Activated T-cell treated with anti-CD3 and anti-CD28 coated beads, Interleukin-2, amount 50 U/mL, for 72 hours (primary cell): ENCODE data around the gene GARIN3. TPM values are rescaled to one million over a fixed set of nuclear protein-coding genes. Genes with fewer than 3 reads are reported as not detected.

Experiments
- ATAC-seq, 2 donors: fragments of 150-1000 bp; cut with Tn5 transposase; replicated peaks in 1 of 2; 2 replicates each; pipeline ENCODE4 v1.10.0; 2021; ENCODE audit warnings: moderate library complexity in 2 of 2, mild to moderate bottlenecking in 1 of 2
- DNase-seq, 2 donors: peaks; one replicate each; pipeline ENCODE4 v3.0.0; 2021 to 2022; ENCODE audit warnings: mixed read lengths in 1 of 2
- H3K27ac Mint-ChIP-seq: one replicate; pipeline ENCODE4 v1.8.0; 2022; ENCODE audit warnings: mild to moderate bottlenecking, moderate library complexity, mixed read lengths
- H3K27me3 Mint-ChIP-seq: one replicate; pipeline ENCODE4 v1.8.0; 2022; ENCODE audit warnings: low read depth, mixed read lengths
- H3K36me3 Mint-ChIP-seq, 2 donors: one replicate each; pipeline ENCODE4 v1.8.0; 2022; ENCODE audit warnings: mixed read lengths in 2 of 2, mild to moderate bottlenecking in 1 of 2; ENCODE audit not compliant: insufficient read depth in 2 of 2
- H3K4me1 Mint-ChIP-seq: one replicate; pipeline ENCODE4 v1.8.0; 2022; ENCODE audit warnings: low read depth, mixed read lengths
- H3K4me3 Mint-ChIP-seq, 2 donors: one replicate each; pipeline ENCODE4 v1.8.0; 2022; ENCODE audit warnings: mild to moderate bottlenecking in 2 of 2, mixed read lengths in 2 of 2, moderate library complexity in 2 of 2
- H3K9me3 Mint-ChIP-seq, 2 donors: one replicate each; pipeline ENCODE4 v1.8.0; 2022; ENCODE audit warnings: mixed read lengths in 2 of 2
- total RNA-seq, 2 donors: library from RNA; stranded (reverse); gene quantifications; one replicate each; pipeline ENCODE4 v1.2.3, GENCODE V29; 2022

GARIN3 gene
- total RNA-seq, 2 donors from 2014 or later, result 0.22 to 0.39 TPM

DNA sequence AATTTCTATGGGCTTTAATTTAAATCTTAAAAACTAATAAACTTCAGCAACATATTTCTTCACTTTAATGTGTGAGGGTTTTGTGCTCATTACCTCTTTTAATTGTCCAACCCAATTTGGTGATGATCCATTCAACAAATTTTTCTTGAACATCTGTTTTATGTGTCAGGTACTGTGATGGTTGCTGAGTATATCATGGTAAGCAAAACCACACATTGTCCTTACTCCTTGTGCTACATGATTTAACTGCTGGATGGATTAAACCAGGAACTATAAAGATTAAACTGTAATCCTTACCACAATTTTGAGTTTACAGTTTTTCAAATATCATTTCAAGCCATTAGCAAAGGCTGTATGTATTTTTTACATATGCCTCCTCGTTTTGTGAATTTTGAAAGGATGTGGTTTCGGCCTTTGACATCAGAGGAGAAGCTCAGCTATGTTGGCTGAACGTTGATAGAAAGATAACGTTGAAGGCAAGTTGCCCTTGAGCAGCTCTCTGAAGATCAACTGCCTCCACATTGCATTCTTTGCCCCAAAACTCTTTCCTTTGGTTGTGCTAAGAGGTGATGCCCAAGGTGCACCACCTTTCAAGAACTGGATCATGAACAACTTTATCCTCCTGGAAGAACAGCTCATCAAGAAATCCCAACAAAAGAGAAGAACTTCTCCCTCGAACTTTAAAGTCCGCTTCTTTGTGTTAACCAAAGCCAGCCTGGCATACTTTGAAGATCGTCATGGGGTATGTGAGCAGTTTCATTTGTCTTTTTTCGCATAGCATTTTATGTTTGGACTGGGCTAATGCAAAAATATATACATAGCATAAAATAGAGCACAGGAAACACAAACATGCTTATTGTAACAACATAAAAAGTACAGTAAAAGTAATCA lies 14.6 kb upstream of the GARIN3 start, which contains the start of gene ITK:
Gene ITK, plus strand, starts transcription at position 467 of the 891 bp plus-strand sequence. Its CDS starts 138 bp downstream, at position 605.
- Mint-ChIP-seq H3K4me3 (peak within 1 kb of the TSS; percentile 81 to 100), H3K27me3 (no peaks in the 10 kb centered on the region), H3K36me3 (peaks cover 19 to 52% of the 10 kb centered on the region in 2 donors), H3K9me3 (peaks cover 3 to 4% of the 10 kb centered on the region in 2 donors), H3K27ac (peak within 1 kb of the TSS; percentile 100), H3K4me1 (peaks cover 55% of the 10 kb centered on the region)
- peak; percentile 36 to 48 for DNase-seq
- peak; percentile 66 to 69 for ATAC-seq

DNA sequence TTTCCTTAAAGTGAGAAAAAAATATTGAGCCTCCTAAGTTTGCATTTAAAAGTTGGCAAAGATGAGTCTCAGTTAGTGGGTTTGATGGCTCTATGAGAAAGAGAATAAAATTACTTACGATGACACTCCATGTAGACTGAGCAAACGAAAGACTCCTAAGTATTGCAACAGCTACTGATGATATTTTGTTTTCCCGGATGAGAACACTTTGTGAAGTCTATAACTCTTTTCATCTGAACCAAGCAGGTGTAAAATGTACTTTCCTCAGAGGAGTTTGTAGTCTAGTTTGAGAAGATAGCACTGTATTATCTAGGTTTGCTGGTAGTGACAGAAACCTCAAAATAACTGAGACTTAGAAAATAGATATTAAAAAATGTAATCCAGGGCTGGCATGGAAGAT lies 12.9 kb upstream of the GARIN3 start:
- peak overlapping the region; percentile 81 to 100 for H3K4me3 Mint-ChIP-seq
- peak overlapping the region; percentile 100 for H3K27ac Mint-ChIP-seq
- peaks cover 65% of the 10 kb centered on the region for H3K4me1 Mint-ChIP-seq
- no peaks in the 10 kb centered on the region for H3K27me3 Mint-ChIP-seq
- DNase-seq, result no peak
- ATAC-seq, result peak; percentile 14 to 18
- H3K36me3 Mint-ChIP-seq, result peaks cover 13 to 39% of the 10 kb centered on the region in 2 donors
- peaks cover 3 to 4% of the 10 kb centered on the region in 2 donors for H3K9me3 Mint-ChIP-seq

- peaks cover 3 to 4% of the 10 kb centered on the region in 2 donors for H3K9me3 Mint-ChIP-seq
- peak overlapping the region; percentile 100 for H3K27ac Mint-ChIP-seq
- H3K4me1 Mint-ChIP-seq, result peaks cover 72% of the 10 kb centered on the region
- ATAC-seq, result peak; percentile 71 to 75
- peaks cover 8 to 30% of the 10 kb centered on the region in 2 donors for H3K36me3 Mint-ChIP-seq
- peak overlapping the region; percentile 81 to 100 for H3K4me3 Mint-ChIP-seq
- H3K27me3 Mint-ChIP-seq, result no peaks in the 10 kb centered on the region
- DNase-seq, result peak in 1 of 2 donors; percentile 58
Observed at GRCh38 chr5:157177953-157178352, 11.9 kb upstream of the GARIN3 start.

DNA sequence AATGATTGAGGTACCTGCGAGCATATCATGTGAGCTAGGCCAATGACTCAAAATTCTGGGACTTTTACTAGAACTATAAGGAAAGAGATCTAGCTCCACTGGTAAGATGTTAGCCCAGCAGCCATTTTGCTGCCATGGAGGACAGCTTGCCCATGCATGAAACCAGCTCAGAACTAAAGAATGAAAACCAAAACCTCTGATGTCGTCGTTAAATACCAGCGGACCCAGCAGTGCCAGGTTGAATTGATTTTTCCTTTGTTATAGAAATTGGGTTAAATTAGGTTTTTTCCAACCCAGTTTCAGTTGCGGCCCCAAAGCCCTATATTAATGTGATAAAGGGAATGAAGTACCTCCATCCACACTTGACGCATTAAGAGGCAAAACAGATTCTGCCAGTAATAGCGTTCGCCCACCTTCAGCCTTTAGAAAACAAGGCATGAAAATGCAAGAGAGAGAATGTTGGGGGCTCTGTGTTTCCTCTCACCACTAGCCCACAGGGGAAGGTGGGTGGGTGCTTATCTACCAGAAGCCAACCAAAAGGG lies 9.1 kb upstream of the GARIN3 start:
- ATAC-seq (no peak), DNase-seq (no peak)
- Mint-ChIP-seq H3K27me3 (no peaks in the 10 kb centered on the region), H3K4me3 (peak overlapping the region; percentile 61 to 68), H3K36me3 (peaks cover 8 to 19% of the 10 kb centered on the region in 2 donors), H3K9me3 (peaks cover 8 to 9% of the 10 kb centered on the region in 2 donors), H3K27ac (peak overlapping the region; percentile 94), H3K4me1 (peaks cover 96% of the 10 kb centered on the region)

GRCh38 chr5:157172403-157172802 lies 6.3 kb upstream of the GARIN3 start:
- ATAC-seq (peak; percentile 96 to 97), DNase-seq (peak; percentile 89 to 91)
- peak overlapping the region; percentile 75 to 77 for H3K4me3 Mint-ChIP-seq
- H3K36me3 Mint-ChIP-seq, result peaks cover 10 to 13% of the 10 kb centered on the region in 2 donors
- peaks cover 5% of the 10 kb centered on the region in 2 donors for H3K9me3 Mint-ChIP-seq
- H3K27me3 Mint-ChIP-seq, result no peaks in the 10 kb centered on the region
- peak overlapping the region; percentile 96 for H3K27ac Mint-ChIP-seq
- H3K4me1 Mint-ChIP-seq, result peaks cover 96% of the 10 kb centered on the region

GRCh38 chr5:157168286-157168685 lies 2.2 kb upstream of the GARIN3 start:
- ATAC-seq (no peak), DNase-seq (no peak)
- peak overlapping the region; percentile 77 to 85 for H3K4me3 Mint-ChIP-seq
- H3K9me3 Mint-ChIP-seq, result peaks cover 5% of the 10 kb centered on the region in 2 donors
- H3K36me3 Mint-ChIP-seq, result peaks cover 10 to 12% of the 10 kb centered on the region in 2 donors
- no peaks in the 10 kb centered on the region for H3K27me3 Mint-ChIP-seq
- H3K4me1 Mint-ChIP-seq, result peaks cover 91% of the 10 kb centered on the region
- peak overlapping the region; percentile 1 for H3K27ac Mint-ChIP-seq

DNA sequence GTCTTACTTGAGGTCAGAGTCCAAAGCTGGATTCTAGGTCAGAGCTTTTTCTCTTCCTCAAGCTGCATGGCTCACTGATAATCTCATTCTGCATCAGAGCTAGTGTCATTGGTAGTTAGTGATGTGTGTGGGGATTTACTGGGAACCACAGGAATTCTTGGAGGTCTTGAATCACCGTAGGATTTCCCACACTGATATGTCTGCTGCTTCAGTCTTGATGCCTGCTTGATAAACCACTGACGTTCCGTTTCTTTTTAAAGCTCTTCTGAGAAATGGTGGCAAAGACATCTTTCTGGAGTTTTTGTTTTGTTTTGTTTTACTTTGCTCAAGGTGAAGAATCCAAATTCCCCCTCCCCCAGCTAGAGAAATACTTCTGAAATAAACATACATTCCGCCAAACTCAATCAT lies 1.2 kb upstream of the GARIN3 start:
- ATAC-seq, result peak; percentile 80 to 83
- DNase-seq, result no peak
- H3K9me3 Mint-ChIP-seq, result peaks cover 5% of the 10 kb centered on the region in 2 donors
- peak overlapping the region; percentile 97 for H3K27ac Mint-ChIP-seq
- H3K27me3 Mint-ChIP-seq, result no peaks in the 10 kb centered on the region
- H3K4me1 Mint-ChIP-seq, result peaks cover 90% of the 10 kb centered on the region
- H3K36me3 Mint-ChIP-seq, result peaks cover 10 to 12% of the 10 kb centered on the region in 2 donors
- peak overlapping the region; percentile 77 to 85 for H3K4me3 Mint-ChIP-seq

DNA sequence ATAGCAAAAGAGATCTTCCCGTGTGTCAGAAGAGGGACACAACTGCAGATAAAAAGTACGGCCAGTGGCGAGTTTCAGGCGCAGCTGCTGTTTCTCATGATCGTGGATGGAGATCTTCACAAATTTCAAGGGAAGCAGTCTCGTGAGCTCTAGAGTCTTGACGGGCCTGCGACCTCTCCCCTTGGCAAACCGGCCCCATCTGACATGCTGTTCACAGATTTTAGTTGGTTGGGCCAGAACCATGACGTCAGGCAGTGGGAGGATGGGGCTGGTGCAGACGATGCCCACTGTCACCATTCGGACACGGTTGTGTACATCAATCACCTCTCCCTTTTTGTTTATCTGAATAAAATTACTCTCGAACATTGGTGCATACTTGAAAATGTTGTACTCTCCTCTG lies 396 bp downstream of the GARIN3 start:
- H3K4me1 Mint-ChIP-seq, result peaks cover 84% of the 10 kb centered on the region
- DNase-seq, result no peak
- H3K9me3 Mint-ChIP-seq, result peaks cover under 1% of the 10 kb centered on the region in 2 donors
- H3K4me3 Mint-ChIP-seq, result peak overlapping the region; percentile 77 to 85
- no peak overlapping the region for H3K27ac Mint-ChIP-seq
- H3K27me3 Mint-ChIP-seq, result no peaks in the 10 kb centered on the region
- peaks cover 6 to 8% of the 10 kb centered on the region in 2 donors for H3K36me3 Mint-ChIP-seq
- ATAC-seq, result no peak

- H3K9me3 Mint-ChIP-seq, result no peaks in the 10 kb centered on the region
- H3K27me3 Mint-ChIP-seq, result no peaks in the 10 kb centered on the region
- H3K36me3 Mint-ChIP-seq, result peaks cover 4% of the 10 kb centered on the region in 2 donors
- peaks cover 84% of the 10 kb centered on the region for H3K4me1 Mint-ChIP-seq
- ATAC-seq (no peak), DNase-seq (no peak)
- H3K27ac Mint-ChIP-seq, result no peak overlapping the region
- H3K4me3 Mint-ChIP-seq, result peak overlapping the region in 1 of 2 donors; percentile 12
Observed at GRCh38 chr5:157165261-157165660, 803 bp downstream of the GARIN3 start.

- ATAC-seq, result peak in 1 of 2 donors; percentile 22
Observed at GRCh38 chr5:157164521-157164920, 1.5 kb downstream of the GARIN3 start.

DNA sequence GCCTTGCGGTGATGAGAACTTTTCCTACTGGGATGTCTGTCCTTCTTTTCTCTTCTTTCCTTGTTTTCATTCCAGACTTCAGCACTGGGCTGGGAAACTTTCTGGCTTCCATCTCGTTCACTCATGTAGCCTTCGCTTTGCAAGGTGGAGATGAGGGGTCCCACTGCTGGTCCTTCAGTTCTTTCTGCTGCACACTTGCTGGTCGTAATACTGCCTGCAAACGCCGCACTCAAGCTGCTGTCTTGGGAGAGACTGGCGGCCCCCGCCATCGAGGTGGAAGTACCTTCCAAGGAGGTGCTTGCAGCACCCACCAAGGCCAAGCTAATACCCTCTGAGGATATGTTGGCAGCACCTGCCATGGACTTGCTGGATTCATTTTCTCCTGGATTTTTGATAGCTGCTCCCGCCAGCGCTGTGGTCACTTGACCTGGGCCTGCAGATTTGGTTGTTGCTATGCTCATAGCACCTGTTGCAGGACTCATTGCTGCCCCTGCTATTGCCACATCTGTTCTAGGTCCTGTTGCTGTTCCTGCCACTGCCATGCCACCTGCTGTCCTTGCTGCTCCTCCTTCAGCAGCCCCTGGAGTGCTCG lies 3.0 kb downstream of the GARIN3 start:
- Mint-ChIP-seq H3K4me3 (no peak overlapping the region), H3K36me3 (no peaks in the 10 kb centered on the region), H3K27ac (no peak overlapping the region), H3K27me3 (no peaks in the 10 kb centered on the region), H3K4me1 (peaks cover 84% of the 10 kb centered on the region), H3K9me3 (no peaks in the 10 kb centered on the region)
- no peak for DNase-seq
- no peak for ATAC-seq

More at GRCh38 chr5:157164521-157164920, 1.5 kb downstream of the GARIN3 start:
- H3K27me3 Mint-ChIP-seq, result no peaks in the 10 kb centered on the region
- peaks cover 84% of the 10 kb centered on the region for H3K4me1 Mint-ChIP-seq
- no peak overlapping the region for H3K27ac Mint-ChIP-seq
- H3K4me3 Mint-ChIP-seq, result peak overlapping the region in 1 of 2 donors; percentile 16
- no peak for DNase-seq
- peaks cover 0 to under 1% of the 10 kb centered on the region in 2 donors for H3K36me3 Mint-ChIP-seq
- H3K9me3 Mint-ChIP-seq, result no peaks in the 10 kb centered on the region

DNA sequence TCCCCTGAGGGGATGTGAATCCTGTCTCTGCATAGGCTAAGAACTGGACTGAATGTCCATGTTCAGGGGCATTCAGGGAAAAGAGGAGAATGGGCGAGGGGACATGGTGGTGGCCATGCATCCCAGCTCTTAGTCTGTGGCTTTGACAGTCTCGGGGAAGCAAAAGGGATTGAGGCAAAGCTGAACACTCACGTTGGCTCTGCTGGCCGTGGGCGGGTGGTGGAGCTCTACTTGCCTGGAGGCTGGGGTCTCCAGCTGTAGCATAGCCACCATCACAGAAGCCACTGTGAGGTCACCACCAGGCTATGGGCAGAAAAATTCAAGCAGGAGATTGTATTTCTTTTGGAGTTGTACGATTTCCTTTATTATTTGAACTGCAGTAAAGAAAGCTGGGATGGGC lies 4.1 kb downstream of the GARIN3 start:
- ATAC-seq (no peak), DNase-seq (no peak)
- Mint-ChIP-seq H3K4me1 (peaks cover 84% of the 10 kb centered on the region), H3K27ac (no peak overlapping the region), H3K9me3 (no peaks in the 10 kb centered on the region), H3K27me3 (no peaks in the 10 kb centered on the region), H3K36me3 (peaks cover 0 to under 1% of the 10 kb centered on the region in 2 donors), H3K4me3 (no peak overlapping the region)

- Mint-ChIP-seq H3K4me1 (peaks cover 84% of the 10 kb centered on the region), H3K27ac (peak overlapping the region; percentile 95), H3K27me3 (no peaks in the 10 kb centered on the region), H3K9me3 (no peaks in the 10 kb centered on the region), H3K36me3 (peaks cover 0 to 6% of the 10 kb centered on the region in 2 donors), H3K4me3 (peak overlapping the region; percentile 78 to 92)
- DNase-seq (peak; percentile 45 to 51), ATAC-seq (peak; percentile 30 to 59)
Observed at GRCh38 chr5:157160001-157160400, 6.1 kb downstream of the GARIN3 start.
